Hematopoietic multipotent progenitor cell treated with erythropoietin and hydrocortisone succinate and interleukin-3 and kit ligand, for 6 days (in vitro differentiated cells): ENCODE measurements around the gene SLIT3.

Source experiments
- DNase-seq: peaks from one replicate; pipeline ENCODE4 v3.0.0-alpha.2; 2015

Gene SLIT3

GRCh38 chr5:169015991-169016390 is 284.9 kb downstream of the SLIT3 start:
- DNase-seq, result no peak

- no peak for DNase-seq
Observed at GRCh38 chr5:169013846-169014245, 287.1 kb downstream of the SLIT3 start.

- DNase-seq, result no peak
Observed at GRCh38 chr5:169013208-169013728, 287.7 kb downstream of the SLIT3 start.

GRCh38 chr5:169012450-169012849 is 288.5 kb downstream of the SLIT3 start:
- DNase-seq, result no peak

- DNase-seq, result no peak
Observed at GRCh38 chr5:169011451-169011850, 289.5 kb downstream of the SLIT3 start.

- DNase-seq, result no peak
Observed at GRCh38 chr5:169011009-169011408, 289.9 kb downstream of the SLIT3 start.

- DNase-seq, result no peak
Observed at GRCh38 chr5:169009123-169009522, 291.8 kb downstream of the SLIT3 start.

GRCh38 chr5:169006842-169007790 is 293.8 kb downstream of the SLIT3 start:
- DNase-seq, result no peak

GRCh38 chr5:169004551-169004950 is 296.4 kb downstream of the SLIT3 start:
- DNase-seq, result no peak

- no peak for DNase-seq
Observed at GRCh38 chr5:169003721-169004541, 297.0 kb downstream of the SLIT3 start.

GRCh38 chr5:169002953-169003555 is 297.9 kb downstream of the SLIT3 start:
- DNase-seq, result no peak

GRCh38 chr5:169001394-169001793 is 299.5 kb downstream of the SLIT3 start:
- no peak for DNase-seq

- no peak for DNase-seq
Observed at GRCh38 chr5:168995024-168995423, 305.9 kb downstream of the SLIT3 start.

- no peak for DNase-seq
Observed at GRCh38 chr5:168992687-168993086, 308.3 kb downstream of the SLIT3 start.

- DNase-seq, result no peak
Observed at GRCh38 chr5:168992016-168992415, 308.9 kb downstream of the SLIT3 start.

- no peak for DNase-seq
Observed at GRCh38 chr5:168991311-168991710, 309.6 kb downstream of the SLIT3 start.

GRCh38 chr5:168990679-168991078 is 310.3 kb downstream of the SLIT3 start:
- no peak for DNase-seq

- DNase-seq, result no peak
Observed at GRCh38 chr5:168989731-168990505, 311.0 kb downstream of the SLIT3 start.

- no peak for DNase-seq
Observed at GRCh38 chr5:168988699-168989098, 312.2 kb downstream of the SLIT3 start.

GRCh38 chr5:168987543-168988300 is 313.2 kb downstream of the SLIT3 start:
- peak; percentile 74 for DNase-seq

- no peak for DNase-seq
Observed at GRCh38 chr5:168985454-168985853, 315.5 kb downstream of the SLIT3 start.
